KG1 (cell line): ENCODE measurements around the gene GUCD1.

Source experiments
- DNase-seq: peaks from one replicate; lab custom pipeline; 2025; lab: John Stamatoyannopoulos, UW

Gene GUCD1

DNA sequence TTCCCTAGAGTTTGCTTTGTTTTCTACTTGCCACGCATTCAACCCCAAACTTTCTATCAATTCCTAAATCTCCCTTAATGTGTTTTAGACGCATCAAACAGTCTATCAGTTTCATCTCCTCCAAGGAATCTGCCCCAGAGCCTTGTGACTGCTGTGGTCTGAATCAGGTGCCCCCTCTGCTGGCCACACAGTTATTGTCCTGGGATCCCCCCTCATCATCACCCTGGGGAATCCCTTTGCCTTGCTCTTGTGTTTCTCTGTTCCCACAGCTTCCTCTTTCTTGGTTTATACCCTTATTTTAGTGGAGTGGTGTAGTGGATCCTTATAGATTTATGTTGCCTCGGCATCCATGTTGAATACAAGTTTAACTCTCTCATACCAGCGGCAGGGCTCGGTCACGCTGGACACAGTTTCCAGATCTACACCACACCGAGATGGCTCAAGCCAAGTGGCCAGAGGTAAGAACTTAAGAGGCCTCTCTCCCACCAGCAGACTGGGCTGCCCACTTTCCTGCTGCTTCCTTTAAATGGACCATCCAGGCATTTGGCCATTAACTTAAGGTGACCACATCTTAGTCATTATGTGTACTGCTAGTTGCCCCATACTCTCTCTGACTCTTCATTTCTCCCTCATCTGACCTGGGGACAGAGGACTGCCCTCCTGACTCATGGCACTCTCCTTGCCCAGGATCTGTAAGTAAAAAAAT lies 51.6 kb downstream of the GUCD1 start:
- peak; percentile 56 for DNase-seq

DNA sequence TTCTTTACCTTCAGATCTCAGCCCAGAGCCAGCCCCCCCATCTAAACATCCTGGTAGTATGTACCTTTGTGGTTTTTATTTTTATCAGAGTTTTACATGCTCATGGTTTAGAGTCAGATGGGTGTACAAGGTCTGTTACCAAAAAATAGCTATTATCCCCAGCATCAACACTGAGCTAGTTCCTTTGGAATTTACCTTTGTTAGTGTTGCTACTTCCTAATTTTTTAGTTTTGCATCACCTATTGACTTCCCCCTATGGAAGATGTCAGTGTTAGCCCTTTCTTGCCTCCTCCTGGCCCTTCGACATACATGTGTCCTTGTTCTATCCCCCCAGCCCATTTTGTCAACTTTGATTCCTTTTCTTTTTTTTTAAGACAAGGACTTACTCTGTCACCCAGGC lies 52.4 kb downstream of the GUCD1 start:
- DNase-seq: no peak

GRCh38 chr22:24502034-24502433 lies 52.9 kb downstream of the GUCD1 start:
- DNase-seq: no peak

DNA sequence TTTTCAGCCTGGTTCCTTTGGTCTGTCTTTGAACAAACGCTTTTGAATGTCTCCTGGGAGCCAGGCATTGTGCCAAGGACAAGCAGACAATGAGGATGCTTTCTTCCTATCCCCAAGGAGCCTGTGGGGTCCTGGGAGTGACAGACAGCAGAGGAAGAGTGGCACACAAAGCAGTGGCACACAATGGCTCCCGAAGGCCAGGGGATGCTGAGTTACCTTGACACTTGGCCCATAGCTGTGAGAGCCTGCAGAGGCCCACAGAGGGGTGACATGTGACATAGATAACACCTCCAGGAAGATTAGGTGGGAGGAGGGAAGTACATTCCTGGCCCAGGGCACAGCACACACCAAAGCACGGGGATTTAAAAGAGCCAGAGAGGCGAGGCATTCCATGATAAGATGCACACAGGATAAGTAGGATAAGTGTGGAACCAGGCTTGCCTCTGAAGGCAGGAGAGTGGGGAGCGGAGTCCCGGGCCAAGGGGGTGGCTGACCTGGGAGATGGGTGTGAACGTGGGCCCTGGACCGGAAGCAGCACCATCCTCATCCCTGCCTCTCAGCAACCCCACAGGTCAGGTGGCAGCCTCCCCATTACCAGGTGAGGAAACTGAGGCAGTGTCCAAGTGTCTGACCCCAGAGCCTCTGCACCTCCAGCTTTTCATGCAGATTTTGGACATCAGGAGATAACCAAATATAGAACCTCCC lies 53.5 kb downstream of the GUCD1 start:
- no peak for DNase-seq

- no peak for DNase-seq
Measured at GRCh38 chr22:24500277-24500820, 54.6 kb downstream of the GUCD1 start.

DNA sequence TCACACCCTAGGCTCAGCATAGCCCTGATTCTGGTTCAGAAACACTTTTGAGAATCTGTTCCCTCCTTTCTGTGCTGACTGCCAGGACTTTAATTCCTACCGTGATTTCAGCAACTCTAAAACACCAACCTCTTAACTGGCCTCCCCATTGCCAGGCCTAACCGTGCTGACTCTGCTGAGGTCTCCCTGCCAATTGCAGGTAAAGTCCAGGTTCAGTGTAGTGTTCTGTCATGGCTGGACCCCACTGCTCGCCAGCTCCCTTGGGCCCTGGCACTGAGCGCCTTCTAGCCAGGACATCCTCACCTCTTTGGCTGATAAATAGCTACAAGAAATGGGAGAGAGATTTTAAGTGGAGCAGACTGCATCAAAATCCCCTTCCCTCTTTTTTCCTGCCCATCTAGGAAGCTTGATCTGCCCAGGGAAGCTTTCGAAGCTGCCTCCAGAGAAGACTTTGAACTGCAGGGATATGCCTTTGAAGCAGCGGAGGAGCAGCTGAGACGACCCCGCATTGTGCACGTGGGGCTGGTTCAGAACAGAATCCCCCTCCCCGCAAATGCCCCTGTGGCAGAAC lies 55.1 kb downstream of the GUCD1 start:
- DNase-seq: no peak

DNA sequence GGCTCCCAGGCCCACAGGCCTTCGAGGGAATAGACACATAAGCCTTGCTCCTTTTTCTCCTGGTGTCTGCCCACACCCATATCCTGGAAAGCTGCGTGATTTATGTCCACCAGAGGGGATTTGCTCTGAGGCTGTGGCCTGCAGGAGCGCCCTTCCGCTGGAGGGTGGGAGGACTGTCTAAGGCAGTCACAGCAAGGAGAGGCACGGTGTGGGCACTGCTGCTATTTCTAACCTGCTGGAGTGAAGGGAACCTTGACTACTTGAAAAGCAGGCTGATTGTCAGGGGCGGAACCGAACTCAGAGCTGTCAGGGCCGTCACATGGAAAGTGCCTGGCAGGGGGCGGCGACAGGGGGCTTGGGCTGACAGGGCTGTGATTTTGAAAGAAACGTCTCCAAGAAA lies 56.1 kb downstream of the GUCD1 start:
- DNase-seq: no peak

DNA sequence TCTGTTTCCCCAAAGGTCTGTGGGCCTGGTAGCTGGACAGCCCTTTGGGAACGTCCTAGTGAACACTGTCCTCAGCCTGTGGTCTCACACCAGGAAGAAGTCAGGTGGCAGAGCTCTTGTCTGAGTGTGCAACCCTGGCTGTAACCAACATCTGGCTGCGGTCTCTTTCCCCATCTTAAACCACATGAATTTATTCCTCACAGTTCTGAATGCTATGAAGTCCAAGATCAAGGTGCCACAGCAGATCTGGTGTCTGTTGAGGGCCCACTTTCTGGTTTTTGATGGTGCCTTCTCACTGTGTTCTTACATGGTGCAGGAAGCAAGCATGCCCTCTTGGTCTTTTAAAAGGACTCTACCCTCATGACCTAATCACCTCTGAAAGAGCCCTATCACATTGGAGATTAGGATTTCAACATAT lies 57.1 kb downstream of the GUCD1 start:
- no peak for DNase-seq

- no peak for DNase-seq
Measured at GRCh38 chr22:24496661-24497060, 58.3 kb downstream of the GUCD1 start.

- no peak for DNase-seq
Measured at GRCh38 chr22:24496234-24496633, 58.7 kb downstream of the GUCD1 start.

GRCh38 chr22:24495365-24495675 lies 59.6 kb downstream of the GUCD1 start:
- DNase-seq: no peak

DNA sequence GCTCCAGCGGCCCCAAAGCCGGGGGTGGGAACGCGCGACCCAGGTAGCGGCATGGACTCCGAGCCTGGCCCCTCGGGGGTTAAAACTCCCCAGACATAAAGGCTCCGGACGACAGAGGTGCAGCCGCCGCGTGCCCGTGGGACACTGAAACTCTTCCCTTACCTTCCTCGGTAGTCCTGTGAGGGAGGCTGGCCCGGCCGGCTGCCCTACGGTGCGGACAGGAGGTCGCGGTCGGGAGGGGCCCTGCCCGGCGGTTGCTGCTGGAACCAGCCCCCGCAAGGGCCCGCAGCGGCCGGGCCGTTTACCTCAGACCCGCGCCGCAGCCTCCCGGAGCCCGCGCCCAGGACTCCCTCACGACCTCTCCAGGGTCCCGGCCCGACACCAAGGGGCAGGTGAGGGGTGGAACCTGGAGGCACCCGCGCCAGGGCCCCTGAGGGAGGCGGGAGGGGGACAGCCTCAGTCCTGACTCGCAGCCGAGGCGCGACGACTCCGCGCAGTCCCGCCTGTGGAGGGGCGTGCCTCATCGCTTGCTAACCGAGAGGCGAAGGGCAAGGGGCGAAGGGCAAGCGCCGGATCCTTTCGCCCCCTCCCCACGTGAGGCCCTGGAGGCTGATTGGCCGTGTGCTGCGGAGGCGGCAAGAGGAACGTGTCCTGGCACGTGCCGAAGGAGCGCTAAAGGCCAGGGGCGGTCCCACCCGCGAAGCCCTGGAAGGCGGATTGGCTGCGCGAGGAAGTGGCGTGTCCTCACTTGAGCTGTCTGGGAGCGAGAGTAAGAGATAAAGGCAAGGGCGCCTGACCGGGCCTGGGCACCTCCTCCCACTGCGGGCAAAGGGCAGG lies 60.2 kb downstream of the GUCD1 start, which contains the start of gene UPB1:
Gene UPB1, plus strand, starts transcription at position 805 of the 837 bp plus-strand sequence. CDS start 72 bp downstream, outside the sequence.
- DNase-seq: no peak

DNA sequence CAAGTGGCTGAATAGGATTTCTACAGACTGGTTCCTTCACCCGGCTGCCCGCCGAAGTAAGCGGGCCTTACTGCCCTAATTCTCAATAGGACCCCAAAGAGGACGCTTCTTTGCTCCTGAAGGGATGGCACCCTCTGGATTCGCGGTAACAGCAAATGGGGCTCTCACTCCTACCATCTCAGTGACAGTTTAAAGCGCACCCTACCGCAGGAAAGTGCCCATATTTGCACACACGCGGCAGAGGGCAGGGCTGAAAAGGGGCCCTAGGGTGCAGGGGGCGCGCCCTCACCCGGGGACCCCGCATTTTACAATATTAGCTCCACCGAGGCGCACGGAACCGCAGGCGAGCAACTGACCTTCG lies 60.8 kb downstream of the GUCD1 start:
- DNase-seq: no peak

- no peak for DNase-seq
Measured at GRCh38 chr22:24492391-24492790, 62.5 kb downstream of the GUCD1 start.
